Spleen (tissue), 11 donors: Measurements from ENCODE around the gene ZSCAN22. TPM values are rescaled to one million over a fixed set of nuclear protein-coding genes. Genes with fewer than 3 reads are reported as not detected.

Source experiments
- DNase-seq: peaks from one replicate; pipeline ENCODE4 v3.0.0-alpha.2; 2020
- H3K27ac ChIP-seq, 8 donors: fragments of 200-600 bp; sonication (generic) in 7 of 8; 1 replicate in 4 of 8; 2 replicates in 4 of 8; pipeline versions ENCODE4 v1.5.0 to v1.8.0; 2016 to 2021; ENCODE audit warnings: inconsistent platforms in 4 of 8, mild to moderate bottlenecking in 4 of 8, moderate library complexity in 1 of 8
- H3K27me3 ChIP-seq, 7 donors: fragments of 200-600 bp; sonication (generic) in 6 of 7; replicated peaks in 1 of 7; 1 replicate in 4 of 7; 2 replicates in 3 of 7; pipeline versions ENCODE4 v1.5.0 to v1.8.0; 2016 to 2021; ENCODE audit warnings: inconsistent platforms in 3 of 7, mild to moderate bottlenecking in 1 of 7
- H3K36me3 ChIP-seq, 6 donors: fragments of 200-600 bp; sonication (generic) in 5 of 6; 1 replicate in 4 of 6; 2 replicates in 2 of 6; pipeline versions ENCODE4 v1.5.0 to v1.8.0; 2016 to 2021; ENCODE audit warnings: inconsistent platforms in 2 of 6
- H3K4me1 ChIP-seq, 6 donors: fragments of 200-600 bp; sonication (generic) in 5 of 6; 1 replicate in 3 of 6; 2 replicates in 3 of 6; pipeline versions ENCODE4 v1.5.0 to v1.8.0; 2016 to 2021; ENCODE audit warnings: inconsistent platforms in 3 of 6
- H3K4me3 ChIP-seq, 8 donors: fragments of 200-600 bp; sonication (generic) in 7 of 8; 1 replicate in 4 of 8; 2 replicates in 4 of 8; pipeline versions ENCODE4 v1.5.0 to v1.8.0; 2016 to 2021; ENCODE audit warnings: inconsistent platforms in 4 of 8, mild to moderate bottlenecking in 4 of 8, moderate library complexity in 2 of 8
- H3K9me3 ChIP-seq, 8 donors: fragments of 200-600 bp; sonication (generic) in 7 of 8; 1 replicate in 4 of 8; 2 replicates in 4 of 8; pipeline versions ENCODE4 v1.5.0 to v1.8.0; 2016 to 2021; ENCODE audit warnings: inconsistent platforms in 4 of 8
- POLR2A ChIP-seq, 3 donors: fragments of 450-650 bp; IDR thresholded peaks; one replicate each; pipeline ENCODE4 v1.5.1; 2017; ENCODE audit warnings: antibody characterized with exemption in 3 of 3, mild to moderate bottlenecking in 1 of 3
- POLR2AphosphoS5 ChIP-seq, 3 donors: sonication (generic); formaldehyde crosslinking; IDR thresholded peaks; one replicate each; pipeline ENCODE4 v1.5.1; 2017; ENCODE audit warnings: antibody characterized with exemption in 3 of 3
- WGBS, 5 donors: extraction: QIAGEN DNeasy Blood & Tissue Kit in 3 of 5; methylation state at CpG; one replicate each; pipeline versions ENCODE4 v1.1.5 to v1.1.7; 2013 to 2018; 5-methylcytosine and 5-hydroxymethylcytosine counted together
- intact Hi-C: fragments of 100-400 bp; cut with DNase I; formaldehyde crosslinking; loops from one replicate; pipeline ENCODE4 v1.15.0; 2023; ENCODE audit warnings: low total_unique reads
- polyA plus RNA-seq, 3 donors: library from polyadenylated mRNA; stranded (reverse); fragments of 200-250 nt; gene quantifications; one replicate each; pipeline ENCODE4 v1.2.1, GENCODE V29; 2013
- total RNA-seq, 7 donors: library from RNA; depleted of rRNA in 3 of 7; stranded (reverse); fragments of >200 nt in 3 of 7; fragmentation: NEBNext Ultra II Directional in 4 of 7; extraction: Animal tissue kit (Norgen Biotek cat#: 25700) in 4 of 7; gene quantifications; one replicate each; pipeline versions ENCODE4 v1.1.0 to v1.2.1, GENCODE V29; 2016 to 2021
- TF ChIP-seq, protein P1 (sequence below), 11 experiments: fragments of 200-600 bp in 7 of 11; fragments of 450-650 bp in 4 of 11; sonication (generic) in 4 of 11; IDR thresholded peaks in 8 of 11; conservative IDR thresholded peaks in 3 of 11; 1 replicate in 7 of 11; 2 replicates in 4 of 11; pipeline versions ENCODE4 v1.4.0 to v1.8.0; 2016 to 2021; ENCODE audit warnings: antibody characterized with exemption in 11 of 11, inconsistent platforms in 4 of 11, mild to moderate bottlenecking in 1 of 11
- donor health status: healthy with polysubstance abuse.
- donor health status: DM: no; HTN: no; CAD: no; lungs with moderate emphysema.
- donor health status: DM: no; HTN: no; CAD: no.
- donor health status: Bipolar disorder and iron deficiency.
- donor health status: healthy.
- donor health status: DM: no; HTN: no; CAD: no.
- donor health status: DM: yes; HTN: yes; CAD: no.

ZSCAN22 gene
- total and polyA plus RNA-seq, 10 donors = 0.48 to 3.9 (median 3.0) TPM

GRCh38 chr19:58332697-58333096 is 5.9 kb downstream of the ZSCAN22 start:
- no peak for DNase-seq
- TF ChIP-seq, protein P1, sequence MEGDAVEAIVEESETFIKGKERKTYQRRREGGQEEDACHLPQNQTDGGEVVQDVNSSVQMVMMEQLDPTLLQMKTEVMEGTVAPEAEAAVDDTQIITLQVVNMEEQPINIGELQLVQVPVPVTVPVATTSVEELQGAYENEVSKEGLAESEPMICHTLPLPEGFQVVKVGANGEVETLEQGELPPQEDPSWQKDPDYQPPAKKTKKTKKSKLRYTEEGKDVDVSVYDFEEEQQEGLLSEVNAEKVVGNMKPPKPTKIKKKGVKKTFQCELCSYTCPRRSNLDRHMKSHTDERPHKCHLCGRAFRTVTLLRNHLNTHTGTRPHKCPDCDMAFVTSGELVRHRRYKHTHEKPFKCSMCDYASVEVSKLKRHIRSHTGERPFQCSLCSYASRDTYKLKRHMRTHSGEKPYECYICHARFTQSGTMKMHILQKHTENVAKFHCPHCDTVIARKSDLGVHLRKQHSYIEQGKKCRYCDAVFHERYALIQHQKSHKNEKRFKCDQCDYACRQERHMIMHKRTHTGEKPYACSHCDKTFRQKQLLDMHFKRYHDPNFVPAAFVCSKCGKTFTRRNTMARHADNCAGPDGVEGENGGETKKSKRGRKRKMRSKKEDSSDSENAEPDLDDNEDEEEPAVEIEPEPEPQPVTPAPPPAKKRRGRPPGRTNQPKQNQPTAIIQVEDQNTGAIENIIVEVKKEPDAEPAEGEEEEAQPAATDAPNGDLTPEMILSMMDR (IDR thresholded peaks at IDR 0.05 in 8 of 11, conservative IDR thresholded peaks at IDR 0.05 in 3 of 11) = no peak
- TF ChIP-seq POLR2AphosphoS5 (IDR thresholded peaks at IDR 0.05) = no peak
- TF ChIP-seq POLR2A (IDR thresholded peaks at IDR 0.05) = no peak
- intact Hi-C loops = no loop called here
- Histone ChIP-seq H3K9me3 (no peaks in the 10 kb centered on the region), H3K27ac (no peak overlapping the region), H3K36me3 (peaks cover 0 to 30% (median 16%) of the 10 kb centered on the region in 6 donors), H3K4me3 (no peak overlapping the region), H3K4me1 (peaks cover 5 to 19% (median 13%) of the 10 kb centered on the region in 6 donors), H3K27me3 (no peaks in the 10 kb centered on the region)
- 60 to 86% (median 81%) methylated on average over 1 of the region's 1 CpG for WGBS, 5 donors

DNA sequence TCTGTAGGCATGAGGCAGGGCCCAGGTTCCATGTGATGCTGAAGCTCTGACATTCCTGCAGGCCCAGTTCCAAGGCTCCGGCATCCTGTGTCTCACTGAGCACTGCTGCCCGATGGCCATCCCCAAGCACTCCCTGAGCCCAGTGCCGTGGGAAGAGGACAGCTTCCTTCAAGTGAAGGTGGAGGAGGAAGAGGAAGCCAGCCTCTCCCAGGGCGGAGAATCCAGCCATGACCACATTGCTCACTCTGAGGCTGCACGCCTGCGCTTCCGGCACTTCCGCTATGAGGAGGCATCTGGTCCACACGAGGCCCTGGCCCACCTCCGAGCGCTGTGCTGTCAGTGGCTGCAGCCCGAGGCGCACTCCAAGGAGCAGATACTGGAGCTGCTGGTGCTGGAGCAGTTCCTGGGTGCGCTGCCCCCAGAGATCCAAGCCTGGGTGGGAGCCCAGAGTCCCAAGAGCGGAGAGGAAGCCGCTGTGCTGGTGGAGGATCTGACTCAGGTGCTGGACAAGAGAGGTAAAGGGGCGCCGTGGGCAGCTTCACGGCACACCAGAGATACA is 8.0 kb downstream of the ZSCAN22 start:
- Histone ChIP-seq H3K4me1 (no peaks in the 10 kb centered on the region), H3K27ac (no peak overlapping the region), H3K4me3 (no peak overlapping the region), H3K27me3 (no peaks in the 10 kb centered on the region), H3K36me3 (peaks cover 0 to 51% (median 30%) of the 10 kb centered on the region in 6 donors), H3K9me3 (peaks cover 0 to 8% (median 0%) of the 10 kb centered on the region in 8 donors)
- 94 to 98% (median 95%) methylated on average over 14 to 19 of the region's 19 CpGs for WGBS, 5 donors
- TF ChIP-seq POLR2AphosphoS5 (IDR thresholded peaks at IDR 0.05) = no peak
- TF ChIP-seq, protein P1 (IDR thresholded peaks at IDR 0.05 in 8 of 11, conservative IDR thresholded peaks at IDR 0.05 in 3 of 11) = no peak
- TF ChIP-seq POLR2A (IDR thresholded peaks at IDR 0.05) = no peak
- DNase-seq = no peak
- intact Hi-C loops = no loop called here

DNA sequence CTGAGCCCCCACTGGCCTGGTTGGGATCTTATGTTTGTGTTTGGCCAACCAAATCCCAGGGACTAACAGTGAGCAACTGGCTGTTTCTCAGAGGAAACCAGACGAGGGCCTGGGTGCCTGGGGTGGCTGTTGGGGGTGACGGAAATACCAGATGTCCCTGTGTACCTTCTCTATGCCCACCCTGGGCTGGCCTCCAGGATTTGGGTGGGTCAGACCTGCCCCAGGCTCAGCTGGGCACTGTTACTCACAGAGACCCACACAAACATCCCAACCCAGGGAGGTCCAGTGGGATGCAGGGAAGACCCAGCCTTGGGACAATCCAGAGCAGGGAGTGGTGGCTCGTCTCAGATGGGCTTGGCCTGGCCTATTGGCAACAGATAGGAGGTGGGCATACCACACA is 8.8 kb downstream of the ZSCAN22 start:
- Histone ChIP-seq H3K9me3 (peaks cover 0 to 8% (median 0%) of the 10 kb centered on the region in 8 donors), H3K4me1 (no peaks in the 10 kb centered on the region), H3K36me3 (peaks cover 0 to 56% (median 30%) of the 10 kb centered on the region in 6 donors), H3K27me3 (no peaks in the 10 kb centered on the region), H3K4me3 (no peak overlapping the region), H3K27ac (no peak overlapping the region)
- intact Hi-C loops = no loop called here
- DNase-seq = no peak
- WGBS, 5 donors = 82 to 94% (median 87%) methylated on average over 3 of the region's 3 CpGs
- TF ChIP-seq, protein P1 (IDR thresholded peaks at IDR 0.05 in 8 of 11, conservative IDR thresholded peaks at IDR 0.05 in 3 of 11) = no peak
- TF ChIP-seq POLR2A (IDR thresholded peaks at IDR 0.05) (no peak), POLR2AphosphoS5 (IDR thresholded peaks at IDR 0.05) (no peak)

- no peak for DNase-seq
- Histone ChIP-seq H3K36me3 (peaks cover 0 to 61% (median 30%) of the 10 kb centered on the region in 6 donors), H3K27ac (no peak overlapping the region), H3K4me1 (no peaks in the 10 kb centered on the region), H3K27me3 (no peaks in the 10 kb centered on the region), H3K4me3 (no peak overlapping the region), H3K9me3 (peaks cover 0 to 8% (median 0%) of the 10 kb centered on the region in 8 donors)
- TF ChIP-seq, protein P1 (IDR thresholded peaks at IDR 0.05 in 8 of 11, conservative IDR thresholded peaks at IDR 0.05 in 3 of 11) = no peak
- TF ChIP-seq POLR2AphosphoS5 (IDR thresholded peaks at IDR 0.05) (no peak), POLR2A (IDR thresholded peaks at IDR 0.05) (no peak)
- 96 to 100% (median 100%) methylated on average over 1 of the region's 1 CpG for WGBS, 5 donors
- intact Hi-C loops = no loop called here
Measured at GRCh38 chr19:58336216-58336615, 9.4 kb downstream of the ZSCAN22 start.
